Small intestine (tissue), 7 donors: ENCODE data around the gene TBKBP1. TPM values are rescaled to one million over a fixed set of nuclear protein-coding genes. Genes with fewer than 3 reads are reported as not detected.
"Not testable (repeated sequence)": the region's sequence is repeated elsewhere in the genome, so short reads cannot be mapped to it uniquely, and the experiment has no call there.

Experiments
- DNase-seq, 2 donors: peaks; one replicate each; pipeline versions ENCODE4 v3.0.0 to v3.0.0-alpha.2; 2013
- FAIRE-seq: peaks from 2 replicates; lab custom pipeline; 2012; peaks lifted over from hg19 to GRCh38; lab: Jason Lieb, UNC
- H3K27ac ChIP-seq, 3 donors: one replicate each; pipeline ENCODE4 v1.5.1; 2013; ENCODE audit warnings: low read length in 2 of 3, mild to moderate bottlenecking in 2 of 3, control low read depth in 1 of 3, inconsistent platforms in 1 of 3, low read depth in 1 of 3, moderate library complexity in 1 of 3
- H3K27me3 ChIP-seq, 3 donors: one replicate each; pipeline ENCODE4 v1.6.1; 2013; ENCODE audit warnings: low read length in 3 of 3, inconsistent platforms in 1 of 3; ENCODE audit not compliant: control insufficient read depth in 3 of 3, insufficient read depth in 3 of 3
- H3K36me3 ChIP-seq, 3 donors: one replicate each; pipeline ENCODE4 v1.6.1; 2013; ENCODE audit warnings: low read length in 3 of 3, inconsistent platforms in 1 of 3, low read depth in 1 of 3, mild to moderate bottlenecking in 1 of 3, moderate library complexity in 1 of 3; ENCODE audit not compliant: control insufficient read depth in 3 of 3, insufficient read depth in 2 of 3
- H3K4me1 ChIP-seq, 3 donors: one replicate each; pipeline ENCODE4 v1.6.1; 2013; ENCODE audit warnings: low read length in 2 of 3, inconsistent platforms in 1 of 3, low read depth in 1 of 3, mild to moderate bottlenecking in 1 of 3, moderate library complexity in 1 of 3; ENCODE audit not compliant: control insufficient read depth in 3 of 3, insufficient read depth in 2 of 3
- H3K4me3 ChIP-seq, 3 donors: one replicate each; pipeline ENCODE4 v1.5.1; 2013; ENCODE audit warnings: low read length in 3 of 3, control low read depth in 1 of 3, inconsistent platforms in 1 of 3, low read depth in 1 of 3, mild to moderate bottlenecking in 1 of 3, moderate library complexity in 1 of 3
- H3K9me3 ChIP-seq, 2 donors: one replicate each; pipeline ENCODE4 v1.6.1; 2013; ENCODE audit warnings: low read depth in 1 of 2, low read length in 1 of 2; ENCODE audit not compliant: control insufficient read depth in 2 of 2, insufficient read depth in 1 of 2
- WGBS, 3 donors: extraction: QIAGEN DNeasy Blood & Tissue Kit; methylation state at CpG; one replicate each; pipeline ENCODE4 v1.1.7; 2013; 5-methylcytosine and 5-hydroxymethylcytosine counted together
- polyA plus RNA-seq, 4 donors: library from polyadenylated mRNA; stranded (reverse) in 3 of 4; unstranded in 1 of 4; fragments of 200-250 nt in 3 of 4; fragments of 120-200 nt in 1 of 4; gene quantifications; one replicate each; pipeline versions ENCODE4 v1.2.1 to v1.2.3, GENCODE V29; 2013
- donor health status: healthy with polysubstance abuse.
- donor health status: control.
- donor health status: control.
- donor health status: Bipolar disorder and iron deficiency.
- donor health status: healthy.

Gene TBKBP1
- polyA plus RNA-seq, 4 donors, result 0.22 to 7.5 (median 4.5) TPM

DNA sequence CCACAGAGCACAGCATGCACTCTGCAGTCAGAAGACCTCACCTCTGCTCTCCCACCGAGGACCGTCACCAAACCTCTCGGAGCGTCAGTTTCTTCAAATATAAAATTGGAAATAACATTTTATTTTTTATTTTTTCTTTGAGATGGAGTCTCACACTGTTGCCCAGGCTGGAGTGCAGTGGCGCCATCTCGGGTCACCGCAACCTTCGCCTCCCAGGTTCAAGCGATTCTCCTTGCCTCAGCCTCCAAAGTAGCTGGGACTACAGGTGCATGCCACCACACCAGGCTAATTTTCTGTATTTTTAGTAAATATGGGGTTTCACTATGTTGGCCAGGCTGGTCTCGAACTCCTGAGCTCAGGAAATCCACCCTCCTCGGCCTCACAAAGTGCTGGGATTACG is 46.0 kb downstream of the TBKBP1 start:
- peaks cover 0 to 47% (median 4%) of the 10 kb centered on the region in 3 donors for H3K27me3 ChIP-seq
- H3K9me3 ChIP-seq, H3K27ac ChIP-seq, FAIRE-seq, H3K4me1 ChIP-seq, H3K36me3 ChIP-seq, DNase-seq, H3K4me3 ChIP-seq: not testable (repeated sequence)
- 86 to 90% (median 89%) methylated on average over 12 of the region's 12 CpGs for WGBS, 3 donors

DNA sequence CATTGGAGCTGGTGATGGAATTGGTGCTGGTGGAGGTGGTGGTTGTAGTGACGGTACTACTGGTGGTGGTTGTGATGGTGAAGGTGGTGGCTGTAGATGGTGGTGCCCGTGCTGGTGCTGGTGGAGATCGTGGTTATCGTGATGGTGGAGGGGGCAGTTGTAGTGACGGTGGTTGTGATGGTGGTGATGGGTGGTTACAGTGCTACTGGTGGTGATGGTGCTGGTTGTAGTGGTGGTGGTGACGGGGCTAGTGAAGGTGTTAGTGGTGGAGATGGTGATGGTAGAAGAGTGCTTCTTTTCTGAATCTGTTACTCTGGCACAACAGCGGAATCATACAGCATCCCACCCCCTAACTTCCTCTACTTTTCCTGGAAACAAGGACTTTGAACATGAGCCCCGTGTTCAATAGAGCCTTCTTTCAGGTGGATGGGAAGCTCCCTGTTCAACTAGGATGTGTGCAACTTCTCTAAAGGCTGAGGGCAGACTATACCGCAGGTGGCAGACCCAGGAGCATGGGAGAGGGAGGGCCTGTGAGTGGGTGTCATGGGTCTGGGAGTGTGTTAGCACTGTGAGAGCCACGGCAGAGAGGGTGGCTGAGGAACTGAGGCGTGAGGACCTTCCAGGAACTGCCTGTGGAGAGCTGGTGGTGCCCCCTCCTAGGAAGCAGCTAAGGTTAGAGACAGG is 47.3 kb downstream of the TBKBP1 start:
- 60 to 77% (median 71%) methylated on average over 11 of the region's 11 CpGs for WGBS, 3 donors
- H3K27ac ChIP-seq, result no peak overlapping the region
- DNase-seq (no peak), FAIRE-seq (no peak)
- no peaks in the 10 kb centered on the region for H3K36me3 ChIP-seq
- H3K4me1 ChIP-seq, result no peaks in the 10 kb centered on the region
- peaks cover 0 to 50% (median 4%) of the 10 kb centered on the region in 3 donors for H3K27me3 ChIP-seq
- no peak overlapping the region for H3K4me3 ChIP-seq
- H3K9me3 ChIP-seq, result no peaks in the 10 kb centered on the region

DNA sequence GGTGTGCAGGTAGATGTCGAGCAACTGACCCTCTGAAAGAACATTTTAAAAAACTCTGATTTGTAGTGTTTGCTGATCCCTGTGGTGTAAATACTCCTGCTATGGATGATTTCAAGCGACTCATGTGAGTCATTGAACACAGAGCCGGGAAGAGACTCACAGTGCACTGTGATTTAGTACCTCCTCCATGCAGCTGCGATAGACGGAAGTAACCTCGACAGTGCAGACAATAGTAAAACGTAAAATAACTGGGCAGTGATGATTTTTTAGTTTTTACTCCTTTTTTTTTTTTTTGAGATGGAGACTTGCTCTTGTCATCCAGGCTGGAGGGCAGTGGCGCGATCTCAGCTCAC is 47.8 kb downstream of the TBKBP1 start:
- DNase-seq (no peak), FAIRE-seq (no peak)
- Histone ChIP-seq H3K4me3 (no peak overlapping the region), H3K4me1 (no peaks in the 10 kb centered on the region), H3K9me3 (no peaks in the 10 kb centered on the region), H3K27me3 (peaks cover 0 to 46% (median 4%) of the 10 kb centered on the region in 3 donors), H3K27ac (no peak overlapping the region), H3K36me3 (no peaks in the 10 kb centered on the region)
- WGBS, 3 donors, result 74 to 77% (median 76%) methylated on average over 9 of the region's 9 CpGs

DNA sequence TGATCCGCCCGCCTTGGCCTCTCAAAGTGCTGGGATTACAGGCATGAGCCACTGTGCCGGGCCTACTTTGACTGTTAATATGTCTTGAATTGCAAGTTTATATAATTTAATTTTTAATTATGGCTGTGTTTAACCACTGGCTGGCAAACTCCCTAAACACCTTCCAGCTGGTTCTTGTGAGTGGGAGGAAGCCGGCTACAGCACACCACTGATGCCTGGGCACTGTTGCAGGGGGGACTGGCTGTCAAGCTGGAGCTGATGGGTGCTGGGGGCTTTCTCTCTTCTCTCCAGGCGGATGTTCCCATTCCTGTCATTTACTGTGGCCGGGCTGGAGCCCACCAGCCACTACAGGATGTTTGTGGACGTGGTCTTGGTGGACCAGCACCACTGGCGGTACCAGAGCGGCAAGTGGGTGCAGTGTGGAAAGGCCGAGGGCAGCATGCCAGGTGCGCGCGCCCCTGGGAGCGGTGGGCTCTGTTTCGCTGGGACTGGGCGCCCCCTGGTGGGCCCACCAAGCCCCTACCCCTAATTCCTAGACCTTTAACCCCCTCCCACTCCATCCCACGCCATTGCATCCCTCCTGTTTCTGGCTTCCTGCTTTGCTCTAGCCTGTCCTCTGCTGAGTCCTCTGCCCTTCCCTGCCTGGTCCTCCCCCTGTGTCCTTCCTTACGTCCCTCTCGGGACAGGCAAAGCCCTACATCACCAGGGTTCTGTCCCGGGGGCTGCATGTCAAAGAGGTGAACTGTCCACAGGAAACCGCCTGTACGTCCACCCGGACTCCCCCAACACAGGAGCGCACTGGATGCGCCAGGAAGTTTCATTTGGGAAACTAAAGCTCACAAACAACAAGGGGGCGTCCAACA is 48.6 kb downstream of the TBKBP1 start:
- no peak for FAIRE-seq
- H3K4me1 ChIP-seq, result no peaks in the 10 kb centered on the region
- whole genome bisulfite sequencing, 3 donors, result 36 to 46% (median 38%) methylated on average over 21 to 26 of the region's 26 CpGs
- no peak for DNase-seq
- no peak overlapping the region for H3K4me3 ChIP-seq
- peaks cover 0 to 43% (median 4%) of the 10 kb centered on the region in 3 donors for H3K27me3 ChIP-seq
- no peak overlapping the region for H3K27ac ChIP-seq
- H3K36me3 ChIP-seq, result no peaks in the 10 kb centered on the region
- H3K9me3 ChIP-seq, result no peaks in the 10 kb centered on the region

DNA sequence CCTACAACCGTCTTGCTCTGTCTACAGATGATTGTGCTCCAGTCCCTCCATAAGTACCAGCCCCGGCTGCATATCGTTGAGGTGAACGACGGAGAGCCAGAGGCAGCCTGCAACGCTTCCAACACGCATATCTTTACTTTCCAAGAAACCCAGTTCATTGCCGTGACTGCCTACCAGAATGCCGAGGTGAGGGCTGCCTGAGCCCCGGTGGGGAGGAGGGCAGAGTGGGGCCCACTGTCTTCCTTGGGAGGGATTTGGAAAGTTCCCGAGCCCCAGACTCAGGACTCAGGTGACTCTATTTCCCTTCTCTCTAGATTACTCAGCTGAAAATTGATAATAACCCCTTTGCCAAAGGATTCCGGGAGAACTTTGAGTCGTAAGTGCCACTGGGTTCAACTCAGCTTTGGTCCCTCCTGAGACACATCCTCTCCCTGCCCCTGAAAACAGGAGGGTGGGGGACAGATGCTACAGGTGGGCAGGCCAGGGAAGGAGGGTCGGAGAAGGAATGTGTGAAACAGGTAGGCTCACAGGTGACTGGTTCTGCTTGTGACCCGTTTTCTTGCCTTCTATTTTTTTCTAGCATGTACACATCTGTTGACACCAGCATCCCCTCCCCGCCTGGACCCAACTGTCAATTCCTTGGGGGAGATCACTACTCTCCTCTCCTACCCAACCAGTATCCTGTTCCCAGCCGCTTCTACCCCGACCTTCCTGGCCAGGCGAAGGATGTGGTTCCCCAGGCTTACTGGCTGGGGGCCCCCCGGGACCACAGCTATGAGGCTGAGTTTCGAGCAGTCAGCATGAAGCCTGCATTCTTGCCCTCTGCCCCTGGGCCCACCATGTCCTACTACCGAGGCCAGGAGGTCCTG is 50.4 kb downstream of the TBKBP1 start:
- Histone ChIP-seq H3K4me3 (no peak overlapping the region), H3K36me3 (no peaks in the 10 kb centered on the region), H3K9me3 (no peaks in the 10 kb centered on the region), H3K27me3 (peaks cover 0 to 46% (median 5%) of the 10 kb centered on the region in 3 donors), H3K27ac (no peak overlapping the region), H3K4me1 (no peaks in the 10 kb centered on the region)
- 55 to 66% (median 60%) methylated on average over 22 of the region's 22 CpGs for WGBS, 3 donors
- DNase-seq (no peak), FAIRE-seq (no peak)

DNA sequence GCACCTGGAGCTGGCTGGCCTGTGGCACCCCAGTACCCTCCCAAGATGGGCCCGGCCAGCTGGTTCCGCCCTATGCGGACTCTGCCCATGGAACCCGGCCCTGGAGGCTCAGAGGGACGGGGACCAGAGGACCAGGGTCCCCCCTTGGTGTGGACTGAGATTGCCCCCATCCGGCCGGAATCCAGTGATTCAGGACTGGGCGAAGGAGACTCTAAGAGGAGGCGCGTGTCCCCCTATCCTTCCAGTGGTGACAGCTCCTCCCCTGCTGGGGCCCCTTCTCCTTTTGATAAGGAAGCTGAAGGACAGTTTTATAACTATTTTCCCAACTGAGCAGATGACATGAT is 51.0 kb downstream of the TBKBP1 start:
- Histone ChIP-seq H3K9me3 (no peaks in the 10 kb centered on the region), H3K27ac (no peak overlapping the region), H3K4me3 (no peak overlapping the region), H3K27me3 (peaks cover 0 to 48% (median 6%) of the 10 kb centered on the region in 3 donors), H3K4me1 (no peaks in the 10 kb centered on the region), H3K36me3 (no peaks in the 10 kb centered on the region)
- FAIRE-seq (no peak), DNase-seq (no peak)
- 48 to 63% (median 62%) methylated on average over 10 of the region's 10 CpGs for WGBS, 3 donors

DNA sequence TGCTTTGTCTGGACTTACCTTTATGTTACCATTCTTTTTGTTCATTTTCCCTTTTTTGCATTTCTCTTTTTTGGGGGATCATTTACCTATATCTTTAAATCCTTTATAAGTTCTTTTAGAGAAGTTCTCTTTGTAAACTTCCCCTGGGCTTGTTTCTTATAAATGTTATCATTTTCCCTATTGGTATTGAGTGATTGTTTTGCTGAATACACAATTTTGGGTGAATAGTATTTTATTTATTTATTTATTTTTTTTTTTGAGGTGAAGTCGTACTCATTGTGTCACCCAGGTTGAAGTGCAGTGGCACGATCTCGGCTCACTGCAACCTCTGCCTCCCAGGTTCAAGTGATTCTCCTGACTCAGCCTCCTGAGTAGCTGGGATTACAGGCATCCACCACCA is 57.5 kb downstream of the TBKBP1 start:
- H3K4me3 ChIP-seq, result no peak overlapping the region
- WGBS, 3 donors, result 55 to 89% (median 81%) methylated on average over 3 of the region's 3 CpGs
- no peaks in the 10 kb centered on the region for H3K4me1 ChIP-seq
- peaks cover 0 to 7% of the 10 kb centered on the region in 2 donors for H3K9me3 ChIP-seq
- FAIRE-seq (no peak), DNase-seq (no peak)
- no peaks in the 10 kb centered on the region for H3K36me3 ChIP-seq
- H3K27me3 ChIP-seq, result peaks cover 0 to 8% (median 2%) of the 10 kb centered on the region in 3 donors
- H3K27ac ChIP-seq, result no peak overlapping the region

DNA sequence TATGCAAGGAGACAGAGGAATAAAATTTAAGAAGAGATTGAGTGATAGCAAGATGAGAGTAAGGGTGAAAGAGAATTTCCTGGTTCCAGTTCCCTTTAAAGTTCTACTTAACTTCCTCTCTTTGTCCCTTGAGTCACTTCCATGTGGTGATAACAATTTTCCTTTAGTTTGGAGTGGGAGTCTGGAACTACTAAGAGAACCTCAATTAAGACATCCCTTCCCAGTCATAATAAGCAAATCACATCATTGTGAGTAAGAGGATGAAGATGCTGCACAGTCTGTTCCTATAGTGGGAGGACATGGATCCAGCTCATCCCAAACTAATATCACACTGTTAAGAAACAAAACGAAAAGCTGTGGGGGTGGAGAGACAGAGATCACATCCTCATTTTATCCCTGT is 63.4 kb downstream of the TBKBP1 start:
- no peak for FAIRE-seq
- Histone ChIP-seq H3K9me3 (peaks cover 0 to 14% of the 10 kb centered on the region in 2 donors), H3K4me3 (no peak overlapping the region), H3K27me3 (peaks cover 0 to 11% (median 0%) of the 10 kb centered on the region in 3 donors), H3K36me3 (no peaks in the 10 kb centered on the region), H3K27ac (no peak overlapping the region), H3K4me1 (no peaks in the 10 kb centered on the region)
- DNase-seq, result no peak
- 14 to 58% (median 38%) methylated on average over 1 of the region's 1 CpG for WGBS, 3 donors
